ENCODE data around the gene VAV1.
A peak's percentile ranks its signal among the peaks of the same experiment; 100 is the strongest.

The VAV1 gene

GRCh38 chr19:6772028-6772865, at the start of gene VAV1:
Gene VAV1 (plus strand): TSS chr19:6772708. CDS start chr19:6772808, 100 bp downstream.
- H3K4me3 ChIP-seq (ENCODE audit: low read depth, low read length), result no peak within 1 kb of the TSS

GRCh38 chr19:6723108-6723618, 49.3 kb upstream of the VAV1 start:
- H3K4me3 ChIP-seq (ENCODE audit: low read depth, low read length), result no peak overlapping the region

GRCh38 chr19:6723738-6724137, 48.8 kb upstream of the VAV1 start:
- no peak overlapping the region for H3K4me3 ChIP-seq (ENCODE audit: low read depth, low read length)

GRCh38 chr19:6724631-6725492, 47.6 kb upstream of the VAV1 start:
- no peak overlapping the region for H3K4me3 ChIP-seq (ENCODE audit: low read depth, low read length)

- H3K4me3 ChIP-seq (ENCODE audit: low read depth, low read length), result no peak overlapping the region
Measured at GRCh38 chr19:6725513-6726231, 46.8 kb upstream of the VAV1 start.

GRCh38 chr19:6728346-6728745, 44.2 kb upstream of the VAV1 start:
- H3K4me3 ChIP-seq (ENCODE audit: low read depth, low read length), result no peak overlapping the region

GRCh38 chr19:6729573-6730152, 42.8 kb upstream of the VAV1 start:
- H3K4me3 ChIP-seq (ENCODE audit: low read depth, low read length), result no peak overlapping the region

GRCh38 chr19:6730153-6730804, 42.2 kb upstream of the VAV1 start:
- H3K4me3 ChIP-seq (ENCODE audit: low read depth, low read length), result no peak overlapping the region

GRCh38 chr19:6730941-6731670, 41.4 kb upstream of the VAV1 start:
- H3K4me3 ChIP-seq (ENCODE audit: low read depth, low read length), result no peak overlapping the region

GRCh38 chr19:6731822-6732221, 40.7 kb upstream of the VAV1 start:
- H3K4me3 ChIP-seq (ENCODE audit: low read depth, low read length), result no peak overlapping the region

- no peak overlapping the region for H3K4me3 ChIP-seq (ENCODE audit: low read depth, low read length)
Measured at GRCh38 chr19:6732803-6733337, 39.6 kb upstream of the VAV1 start.

GRCh38 chr19:6733338-6734095, 39.0 kb upstream of the VAV1 start:
- H3K4me3 ChIP-seq (ENCODE audit: low read depth, low read length), result no peak overlapping the region

- no peak overlapping the region for H3K4me3 ChIP-seq (ENCODE audit: low read depth, low read length)
Measured at GRCh38 chr19:6734096-6734696, 38.3 kb upstream of the VAV1 start.

GRCh38 chr19:6735181-6735911, 37.2 kb upstream of the VAV1 start:
- H3K4me3 ChIP-seq (ENCODE audit: low read depth, low read length), result no peak overlapping the region

GRCh38 chr19:6736169-6736916, 36.2 kb upstream of the VAV1 start:
- H3K4me3 ChIP-seq (ENCODE audit: low read depth, low read length), result peak overlapping the region; percentile 61

- peak overlapping the region; percentile 61 for H3K4me3 ChIP-seq (ENCODE audit: low read depth, low read length)
Measured at GRCh38 chr19:6736917-6737283, 35.6 kb upstream of the VAV1 start.
